GM18951 (cell line): Measurements from ENCODE around the gene BPIFB3.

Experiments used
- POLR2A ChIP-seq: IDR thresholded peaks from 4 replicates; pipeline ENCODE4 v1.6.1; 2011; ENCODE audit warnings: mild to moderate bottlenecking; ENCODE audit not compliant: insufficient read length, insufficient read depth; ENCODE audit errors: extremely low read depth
- in situ Hi-C: fragments of 300-500 bp; cut with MboI; formaldehyde crosslinking; loops from one replicate; pipeline ENCODE4 v1.12.0; 2022; ENCODE audit warnings: low sequenced_read_pairs, mixed read lengths, inconsistent platforms; ENCODE audit not compliant: unreplicated experiment

Gene BPIFB3

DNA sequence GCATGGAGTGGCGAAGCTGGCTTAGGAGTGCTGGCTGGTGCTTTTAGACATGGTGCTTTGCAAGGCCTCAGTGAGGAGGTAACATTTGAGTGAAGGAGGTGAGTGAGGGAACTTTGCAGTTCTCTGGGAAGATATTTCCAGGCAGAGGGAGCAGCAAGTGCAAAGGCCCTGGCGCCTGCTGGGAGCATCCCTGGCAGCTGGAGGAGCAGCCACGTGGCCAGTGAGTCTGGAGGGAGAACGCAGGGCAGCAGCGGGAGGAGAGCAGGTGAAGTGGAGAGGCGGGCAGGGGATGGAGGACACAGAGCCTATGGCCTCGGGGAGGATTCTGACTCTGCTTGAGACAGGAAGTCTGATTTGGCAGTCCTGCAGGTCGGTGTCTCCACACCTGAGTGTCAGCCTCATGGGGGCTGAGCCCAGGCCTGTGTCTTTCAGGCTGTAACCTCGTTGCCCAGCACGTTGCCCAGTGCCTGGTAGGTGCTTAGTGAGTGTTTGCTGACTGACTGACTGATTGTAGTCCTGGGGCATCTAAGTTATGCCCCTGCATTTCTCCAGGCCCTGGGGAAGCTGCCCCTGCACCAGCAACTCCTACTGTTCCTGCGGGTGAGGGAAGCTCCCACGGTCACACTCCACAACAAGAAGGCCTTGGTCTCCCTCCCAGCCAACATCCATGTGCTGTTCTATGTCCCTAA, 14.7 kb downstream of the BPIFB3 start:
- in situ Hi-C loops, result no loop called here
- no peak for TF ChIP-seq POLR2A

DNA sequence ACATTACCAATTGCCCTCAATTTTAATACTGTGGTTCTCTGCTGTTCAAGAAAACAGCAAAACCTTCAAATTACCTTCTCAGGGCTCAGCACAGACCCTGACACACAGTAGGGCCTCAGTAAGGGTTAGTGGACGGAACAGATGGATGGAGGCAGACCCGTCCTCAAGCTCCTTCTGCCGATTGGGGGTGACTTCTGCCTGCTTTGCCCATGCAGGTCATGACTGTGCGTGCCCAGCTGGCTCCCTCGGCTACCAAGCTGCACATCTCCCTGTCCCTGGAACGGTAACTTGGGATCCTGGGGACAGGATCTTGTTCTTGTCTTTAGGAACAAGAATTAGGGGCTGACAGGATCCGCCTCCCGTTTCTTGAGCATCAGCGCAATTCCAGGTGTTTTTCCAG, 16.0 kb downstream of the BPIFB3 start:
- no peak for TF ChIP-seq POLR2A
- in situ Hi-C loops, result no loop called here

DNA sequence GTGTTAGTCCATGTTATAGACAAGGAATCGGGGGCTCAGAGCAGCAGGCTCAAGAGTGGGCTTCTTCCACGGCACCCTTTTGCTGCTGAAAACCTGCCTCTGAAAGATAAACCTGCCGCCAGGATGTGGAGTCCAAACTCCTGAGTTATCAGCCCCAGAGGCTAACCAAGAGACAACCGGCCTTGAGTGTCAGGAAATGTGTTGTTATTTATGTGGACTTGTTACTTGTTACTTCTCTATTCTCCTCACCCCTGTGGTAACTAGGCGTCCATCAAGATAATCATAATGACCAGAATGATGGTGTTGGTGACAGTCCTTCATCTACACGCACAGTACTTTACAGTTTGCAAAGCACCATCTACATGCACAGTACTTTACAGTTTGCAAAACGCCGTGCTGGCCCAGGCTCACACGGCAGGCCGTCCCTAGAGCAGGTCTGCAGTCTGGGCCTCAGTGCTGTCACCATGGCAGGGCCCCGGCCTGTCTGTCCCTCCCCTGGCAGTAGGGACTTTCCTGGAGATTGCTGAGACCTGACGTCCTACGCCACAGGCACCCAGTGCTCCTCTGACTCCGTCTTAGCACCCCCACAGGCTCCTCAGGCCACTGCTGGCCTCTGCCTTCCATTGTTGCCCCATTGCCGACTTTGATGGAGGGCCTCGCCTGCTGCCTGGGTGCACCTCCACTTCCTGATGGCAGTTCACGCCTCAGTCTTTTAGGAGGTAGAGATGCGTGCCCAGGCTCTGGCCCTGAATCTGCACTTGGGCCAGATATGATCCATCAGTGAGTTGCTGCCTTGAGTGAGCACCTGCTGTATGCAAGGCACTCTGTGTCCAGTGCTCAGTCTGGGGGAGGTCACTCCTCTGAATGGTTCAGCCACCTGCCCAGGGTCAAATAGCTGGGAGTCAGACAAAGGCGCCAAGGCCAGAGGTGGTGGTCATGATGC, 16.7 kb downstream of the BPIFB3 start:
- in situ Hi-C loops, result no loop called here
- TF ChIP-seq POLR2A, result no peak

DNA sequence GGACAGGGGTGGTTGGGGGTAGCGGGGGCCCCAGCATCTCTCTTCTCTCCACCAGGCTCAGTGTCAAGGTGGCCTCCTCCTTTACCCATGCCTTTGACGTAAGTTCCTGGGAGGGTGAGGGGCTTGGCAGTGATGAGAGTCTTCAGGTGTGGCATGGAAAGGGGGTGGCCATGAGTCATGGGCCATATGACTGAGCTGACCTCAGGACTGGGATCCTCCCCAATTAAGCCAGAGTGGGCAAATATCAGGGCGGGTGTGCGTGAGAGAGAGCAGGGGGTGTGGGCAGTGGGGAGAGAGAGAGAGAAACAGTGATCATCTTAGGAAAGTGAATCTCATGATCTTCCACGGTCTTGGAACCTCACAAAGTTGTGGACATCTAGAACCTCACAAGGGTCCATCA, 17.5 kb downstream of the BPIFB3 start:
- in situ Hi-C loops, result no loop called here
- no peak for TF ChIP-seq POLR2A

DNA sequence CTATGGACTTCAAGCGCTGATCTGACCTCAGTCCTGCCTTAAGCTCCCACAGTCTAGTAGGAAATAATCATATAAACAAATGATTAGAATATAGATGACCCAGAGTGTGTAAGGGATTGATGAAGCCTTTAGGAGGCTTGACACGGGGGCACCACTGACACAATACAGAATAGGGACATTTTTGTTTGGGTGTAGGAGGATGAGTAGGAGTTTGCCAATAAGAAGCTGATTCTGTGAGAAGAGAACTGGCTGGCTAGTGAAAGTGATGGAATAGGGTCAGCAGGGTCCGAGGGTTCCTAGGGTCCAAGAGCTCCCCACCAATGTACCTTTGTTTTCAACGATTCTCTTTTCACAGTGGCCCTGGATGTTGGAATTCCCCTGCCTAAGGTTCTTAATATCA, 18.7 kb downstream of the BPIFB3 start:
- in situ Hi-C loops, result no loop called here
- TF ChIP-seq POLR2A, result no peak

DNA sequence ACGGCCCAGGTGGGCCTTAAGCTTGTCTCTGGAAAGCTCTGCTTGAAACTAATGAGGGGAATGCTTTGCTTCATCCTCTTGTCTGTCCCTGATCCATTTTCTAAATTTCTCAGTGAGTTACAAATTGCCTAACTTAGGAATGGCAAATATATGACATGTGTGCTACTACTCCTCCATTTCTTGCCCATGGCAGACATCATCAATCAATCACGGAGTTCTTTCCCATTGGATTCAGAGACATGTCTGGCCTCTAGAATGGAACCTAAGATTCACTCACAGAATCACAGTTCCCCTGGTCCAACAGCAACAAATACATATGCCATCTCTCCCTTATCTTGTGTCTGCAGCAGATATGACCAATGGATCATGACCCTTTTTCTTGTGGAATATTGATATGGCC, 19.1 kb downstream of the BPIFB3 start:
- in situ Hi-C loops, result no loop called here
- TF ChIP-seq POLR2A, result no peak

DNA sequence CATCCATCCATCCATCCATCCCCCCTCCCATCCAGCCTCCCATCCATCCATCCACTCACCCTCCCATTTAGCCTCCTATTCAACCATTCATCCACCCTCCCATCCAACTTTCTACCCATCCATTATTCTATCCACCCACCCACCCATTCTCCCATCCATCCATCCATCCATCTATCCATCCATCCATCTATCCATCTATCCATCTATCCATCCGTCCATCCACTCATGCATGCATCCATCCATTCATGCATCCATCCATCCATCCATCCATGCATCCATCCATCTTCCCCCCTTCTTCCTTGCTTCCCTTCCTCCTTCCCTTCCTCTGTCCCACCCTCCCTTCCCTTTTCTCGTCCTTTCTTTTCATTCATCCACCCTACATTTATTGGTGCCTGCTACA, 21.0 kb downstream of the BPIFB3 start:
- in situ Hi-C loops, result no loop called here

DNA sequence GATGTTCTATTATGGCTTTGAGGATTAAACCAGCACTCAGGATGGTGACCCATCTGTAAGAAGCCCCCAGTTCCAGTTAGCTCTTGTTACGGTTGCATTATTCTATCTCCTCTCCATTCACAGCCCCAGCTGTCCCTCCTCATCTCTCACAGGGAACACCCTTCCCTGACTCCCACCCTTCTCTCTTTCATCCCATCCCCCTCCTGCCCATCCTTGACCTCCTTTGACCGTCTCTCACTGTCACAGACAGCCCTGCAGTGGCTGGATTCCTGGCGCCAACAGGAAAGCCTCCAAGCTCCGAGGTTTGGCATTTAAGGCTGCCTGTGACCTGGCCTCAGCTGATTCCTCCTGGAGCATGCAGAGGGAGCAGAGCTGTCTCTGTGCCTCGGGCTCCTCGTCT, 21.6 kb downstream of the BPIFB3 start:
- in situ Hi-C loops, result no loop called here
- TF ChIP-seq POLR2A, result no peak

More for the DNA sequence above, 21.0 kb downstream of the BPIFB3 start:
- TF ChIP-seq POLR2A, result no peak

DNA sequence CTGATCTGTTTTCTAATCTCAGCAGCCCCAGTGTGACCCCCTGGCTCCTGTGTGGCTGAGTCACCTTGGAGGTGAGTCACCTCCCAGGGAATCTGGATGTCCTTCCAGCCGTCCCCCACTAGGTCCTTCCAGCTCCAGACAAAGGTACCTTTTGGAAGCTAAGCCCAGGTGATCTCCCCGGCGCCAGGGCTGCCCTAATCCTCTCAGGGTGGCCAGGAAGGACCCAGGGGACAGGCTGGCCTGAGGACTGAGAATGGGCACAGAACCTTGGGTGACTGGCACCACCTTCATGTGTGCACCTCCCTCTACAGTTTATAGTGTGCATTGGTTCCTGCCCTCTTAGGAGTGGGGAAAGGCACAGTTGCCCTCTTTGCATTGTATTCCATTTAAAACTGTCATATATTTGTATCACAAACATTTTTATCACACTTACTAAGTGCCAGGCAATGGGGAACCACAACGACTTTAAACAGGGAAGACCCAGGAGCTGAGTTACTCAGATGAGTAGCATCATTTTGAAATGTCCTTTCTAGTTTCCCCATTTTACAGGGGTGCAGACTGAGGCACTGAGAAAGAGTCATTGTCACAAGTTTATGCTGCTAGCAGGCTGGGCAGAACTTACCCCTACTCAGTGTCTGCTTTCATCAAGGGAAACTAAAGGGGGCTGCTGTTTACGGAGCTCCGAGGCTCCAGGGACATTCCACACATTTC, 23.1 kb downstream of the BPIFB3 start:
- in situ Hi-C loops, result no loop called here
- no peak for TF ChIP-seq POLR2A

DNA sequence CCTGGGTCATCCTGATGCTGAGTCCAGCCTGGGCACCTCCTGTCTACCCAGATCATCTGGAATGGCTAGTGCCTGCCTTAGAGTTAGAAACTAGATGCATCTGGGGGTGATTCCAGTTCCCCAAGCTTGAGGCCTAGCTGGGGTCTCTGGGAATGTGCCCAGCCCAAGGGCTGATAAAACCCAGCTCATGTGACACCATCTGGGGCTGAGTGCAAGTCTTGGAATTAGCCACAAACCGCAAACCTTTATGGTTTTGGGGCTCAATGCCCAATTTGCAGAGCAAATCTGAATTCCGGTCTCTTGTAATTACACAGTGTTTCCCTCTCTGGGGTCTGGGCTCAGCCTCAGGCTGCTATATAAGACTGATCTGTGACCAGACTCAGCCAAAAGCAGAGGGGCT, 25.6 kb downstream of the BPIFB3 start, which contains the start of gene BPIFB4:
TSS of gene BPIFB4 (plus strand) at position 385 of the 400 bp plus-strand sequence. CDS start 1,884 bp downstream, outside the sequence.
- in situ Hi-C loops, result no loop called here
- no peak for TF ChIP-seq POLR2A

DNA sequence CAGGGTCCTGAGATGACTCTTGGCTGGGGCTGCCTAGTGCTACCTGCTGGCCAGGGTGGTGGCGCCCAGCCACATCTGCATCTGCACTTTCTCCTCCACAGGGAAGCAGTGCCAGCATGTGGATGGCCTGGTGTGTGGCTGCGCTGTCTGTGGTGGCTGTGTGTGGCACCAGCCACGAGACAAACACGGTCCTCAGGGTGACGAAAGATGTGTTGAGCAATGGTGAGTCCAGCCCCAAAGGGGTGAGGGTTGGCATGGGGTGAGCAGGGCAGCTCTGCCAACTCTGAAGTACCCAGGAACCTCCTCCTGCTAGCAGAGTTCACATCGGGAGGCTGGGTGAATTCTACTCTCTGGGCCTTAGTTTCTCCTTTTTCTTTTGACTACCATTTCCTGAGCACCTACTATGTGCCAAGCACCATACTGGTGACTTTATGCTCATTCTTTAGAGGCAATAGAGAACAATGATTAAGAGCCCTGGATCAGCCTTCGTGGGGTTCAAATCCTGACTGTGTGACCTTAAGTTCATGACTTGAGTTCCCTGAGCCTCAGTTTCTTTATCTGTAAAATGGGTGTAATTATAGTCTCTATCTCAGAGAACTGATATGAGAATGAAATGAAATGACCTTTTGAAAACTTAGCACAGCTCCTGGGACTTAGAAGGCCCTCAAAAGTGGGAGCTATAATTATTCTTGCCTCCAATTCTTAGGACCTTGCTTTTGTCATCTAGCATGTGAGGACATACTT, 27.9 kb downstream of the BPIFB3 start:
- in situ Hi-C loops, result no loop called here
- TF ChIP-seq POLR2A, result no peak

DNA sequence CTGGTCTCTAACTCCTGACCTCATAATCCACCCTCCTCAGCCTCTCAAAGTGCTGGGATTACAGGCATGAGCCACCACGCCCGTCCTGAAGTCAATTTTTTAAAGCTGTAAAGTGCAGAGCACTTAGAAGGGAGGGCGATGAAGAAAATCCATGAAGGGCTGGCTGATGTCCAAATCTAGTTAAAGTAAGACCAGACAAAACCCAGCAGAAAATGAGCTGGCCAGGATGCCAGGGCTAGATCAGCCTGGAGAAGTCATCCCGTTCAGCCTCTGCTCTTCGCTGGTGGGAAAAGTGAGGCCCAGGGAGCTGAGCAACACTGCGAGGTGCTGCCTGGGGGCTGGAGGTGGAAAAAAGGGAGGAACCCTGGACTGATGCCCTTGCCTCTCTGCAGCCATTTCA, 28.8 kb downstream of the BPIFB3 start:
- in situ Hi-C loops, result no loop called here
- no peak for TF ChIP-seq POLR2A
